Neural cell (in vitro differentiated cells): ENCODE data around the gene ZNF786.

Experiments
- CTCF ChIP-seq: fragments of 450-650 bp; IDR thresholded peaks from 2 replicates; pipeline ENCODE4 v1.5.1; 2014; ENCODE audit warnings: antibody characterized with exemption, mild to moderate bottlenecking, moderate library complexity; ENCODE audit not compliant: poor library complexity, severe bottlenecking
- EP300 ChIP-seq: fragments of 450-650 bp; conservative IDR thresholded peaks from 2 replicates; pipeline ENCODE4 v1.6.1; 2014; ENCODE audit warnings: antibody characterized with exemption, mild to moderate bottlenecking, moderate library complexity; ENCODE audit not compliant: poor library complexity, severe bottlenecking
- RAD21 ChIP-seq: fragments of 450-650 bp; conservative IDR thresholded peaks from 2 replicates; pipeline ENCODE4 v1.6.1; 2014; ENCODE audit warnings: antibody characterized with exemption, mild to moderate bottlenecking, moderate library complexity
- REST ChIP-seq: IDR thresholded peaks from 2 replicates; pipeline ENCODE4 v1.6.1; 2012; ENCODE audit warnings: borderline replicate concordance
- SMC3 ChIP-seq: fragments of 450-650 bp; conservative IDR thresholded peaks from 2 replicates; pipeline ENCODE4 v1.6.1; 2014; ENCODE audit warnings: antibody characterized with exemption, mild to moderate bottlenecking, moderate library complexity; ENCODE audit not compliant: poor library complexity
- TAF1 ChIP-seq: IDR thresholded peaks from 2 replicates; pipeline ENCODE4 v1.6.1; 2012; ENCODE audit warnings: low read depth

- TF ChIP-seq CTCF (no peak), SMC3 (no peak), EP300 (no peak), TAF1 (no peak), REST (no peak), RAD21 (no peak)
These were observed 19.3 kb downstream of the ZNF786 start for GRCh38 chr7:149071182-149071635.
